ENCODE data around the gene CASKIN1.
"Not testable (repeated sequence)": the region's sequence is repeated elsewhere in the genome, so short reads cannot be mapped to it uniquely, and the experiment has no call there.

The CASKIN1 gene, protein sequence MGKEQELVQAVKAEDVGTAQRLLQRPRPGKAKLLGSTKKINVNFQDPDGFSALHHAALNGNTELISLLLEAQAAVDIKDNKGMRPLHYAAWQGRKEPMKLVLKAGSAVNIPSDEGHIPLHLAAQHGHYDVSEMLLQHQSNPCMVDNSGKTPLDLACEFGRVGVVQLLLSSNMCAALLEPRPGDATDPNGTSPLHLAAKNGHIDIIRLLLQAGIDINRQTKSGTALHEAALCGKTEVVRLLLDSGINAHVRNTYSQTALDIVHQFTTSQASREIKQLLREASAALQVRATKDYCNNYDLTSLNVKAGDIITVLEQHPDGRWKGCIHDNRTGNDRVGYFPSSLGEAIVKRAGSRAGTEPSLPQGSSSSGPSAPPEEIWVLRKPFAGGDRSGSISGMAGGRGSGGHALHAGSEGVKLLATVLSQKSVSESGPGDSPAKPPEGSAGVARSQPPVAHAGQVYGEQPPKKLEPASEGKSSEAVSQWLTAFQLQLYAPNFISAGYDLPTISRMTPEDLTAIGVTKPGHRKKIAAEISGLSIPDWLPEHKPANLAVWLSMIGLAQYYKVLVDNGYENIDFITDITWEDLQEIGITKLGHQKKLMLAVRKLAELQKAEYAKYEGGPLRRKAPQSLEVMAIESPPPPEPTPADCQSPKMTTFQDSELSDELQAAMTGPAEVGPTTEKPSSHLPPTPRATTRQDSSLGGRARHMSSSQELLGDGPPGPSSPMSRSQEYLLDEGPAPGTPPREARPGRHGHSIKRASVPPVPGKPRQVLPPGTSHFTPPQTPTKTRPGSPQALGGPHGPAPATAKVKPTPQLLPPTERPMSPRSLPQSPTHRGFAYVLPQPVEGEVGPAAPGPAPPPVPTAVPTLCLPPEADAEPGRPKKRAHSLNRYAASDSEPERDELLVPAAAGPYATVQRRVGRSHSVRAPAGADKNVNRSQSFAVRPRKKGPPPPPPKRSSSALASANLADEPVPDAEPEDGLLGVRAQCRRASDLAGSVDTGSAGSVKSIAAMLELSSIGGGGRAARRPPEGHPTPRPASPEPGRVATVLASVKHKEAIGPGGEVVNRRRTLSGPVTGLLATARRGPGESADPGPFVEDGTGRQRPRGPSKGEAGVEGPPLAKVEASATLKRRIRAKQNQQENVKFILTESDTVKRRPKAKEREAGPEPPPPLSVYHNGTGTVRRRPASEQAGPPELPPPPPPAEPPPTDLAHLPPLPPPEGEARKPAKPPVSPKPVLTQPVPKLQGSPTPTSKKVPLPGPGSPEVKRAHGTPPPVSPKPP (N-terminal part only)

DNA sequence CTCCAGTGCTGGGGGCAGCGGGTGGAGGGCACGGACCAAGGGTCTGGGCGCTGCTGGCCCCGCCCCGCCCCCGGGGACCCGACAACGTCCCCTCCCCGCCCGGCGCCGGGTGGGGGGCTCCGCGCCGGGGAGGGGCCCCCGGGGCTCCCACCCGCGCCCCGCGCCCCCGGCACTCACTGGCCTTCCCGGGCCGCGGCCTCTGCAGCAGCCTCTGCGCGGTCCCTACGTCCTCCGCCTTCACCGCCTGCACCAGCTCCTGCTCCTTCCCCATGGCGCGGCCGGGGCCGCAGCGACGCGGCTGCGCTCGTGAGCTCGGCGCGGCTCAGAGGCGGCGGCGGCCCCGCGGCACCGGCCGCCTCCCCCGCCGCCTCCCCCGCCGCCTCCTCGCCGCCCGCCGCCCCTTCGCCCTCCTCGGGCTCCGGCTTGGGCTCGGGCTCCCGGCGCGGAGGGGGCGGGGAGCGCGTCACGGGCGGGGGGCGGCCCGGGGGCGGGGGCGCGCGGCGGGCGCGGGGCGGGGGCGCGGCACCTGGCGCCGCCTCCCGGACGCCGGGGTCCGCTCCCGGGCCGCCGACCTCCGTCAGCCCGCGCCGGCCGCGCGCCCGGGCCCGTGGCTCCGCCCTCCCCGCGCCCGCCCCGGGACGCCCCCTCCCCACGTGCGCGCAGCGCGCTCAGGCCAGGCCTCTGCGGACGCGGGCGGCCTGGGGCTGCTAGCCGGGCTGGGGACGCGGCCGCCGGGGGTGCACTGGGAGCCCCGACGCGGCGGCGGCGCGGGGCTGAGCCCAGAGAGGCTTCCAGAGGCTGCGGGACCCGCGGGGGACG is at the start of gene CASKIN1:
Gene CASKIN1, minus strand, starts transcription at position 444 of the 819 bp plus-strand sequence. Its CDS starts 173 bp downstream, at position 271.
- no peak for DNase-seq

DNA sequence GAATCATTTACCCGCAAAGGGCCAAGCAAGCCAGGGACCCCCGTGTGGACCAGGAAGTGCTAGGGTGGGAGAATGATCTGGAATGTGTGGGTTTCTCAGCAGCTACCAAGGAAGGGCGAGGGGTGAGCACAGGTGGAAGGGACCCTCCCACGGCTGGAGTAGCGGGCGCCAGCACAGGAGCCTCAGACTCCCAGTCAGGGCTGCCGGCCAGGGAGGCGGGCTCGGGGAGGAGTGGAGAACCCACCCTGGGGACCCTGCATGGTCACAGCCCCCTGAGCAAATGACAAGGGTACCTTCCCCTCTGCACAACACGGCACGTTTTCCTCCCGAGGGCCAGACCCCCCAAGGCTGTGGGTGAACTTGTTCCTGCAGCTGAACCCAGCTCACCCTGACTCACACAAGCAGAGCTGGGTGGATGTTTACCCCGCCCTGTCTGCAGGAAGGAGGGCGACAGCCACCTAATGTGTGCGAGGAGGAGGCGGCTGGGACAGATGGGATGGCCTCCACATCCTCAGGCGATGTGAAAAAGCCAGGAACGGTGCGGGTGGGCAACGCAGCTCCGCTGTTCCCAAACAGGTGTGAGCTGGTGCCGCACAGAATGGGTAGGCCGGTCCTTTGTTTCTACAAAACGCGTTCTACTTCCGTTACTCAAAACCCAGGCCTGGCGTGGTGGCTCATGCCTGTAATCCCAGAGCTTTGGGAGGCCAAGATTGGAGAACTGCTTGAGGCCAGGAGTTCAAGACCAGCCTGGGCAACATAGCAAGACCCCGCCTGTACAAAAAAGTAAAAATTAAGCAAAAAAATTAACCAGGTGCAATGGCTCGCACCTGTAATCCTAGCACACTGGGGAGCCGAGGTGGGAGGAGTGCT is 48.8 kb upstream of the CASKIN1 start:
- DNase-seq: no peak

DNA sequence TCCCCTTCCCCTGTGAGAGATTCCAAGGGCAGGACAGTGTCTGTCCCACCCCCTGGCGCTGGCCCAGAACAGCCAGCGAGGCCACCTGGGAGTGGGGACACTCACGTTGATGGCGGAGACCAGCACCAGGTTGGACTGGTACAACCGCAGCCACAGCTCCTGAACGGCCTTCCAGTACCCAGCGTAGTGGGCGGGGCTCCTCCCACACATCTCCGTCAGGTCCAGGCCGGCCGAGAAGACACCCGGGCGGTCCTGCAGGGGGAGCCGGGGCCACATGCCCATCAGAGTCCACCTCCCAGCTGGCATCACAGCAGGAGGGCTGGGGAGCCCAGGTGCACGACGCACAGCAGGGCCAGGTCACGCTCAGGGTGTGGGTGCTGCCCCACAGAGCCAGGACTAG is 47.9 kb upstream of the CASKIN1 start:
- DNase-seq: no peak

DNA sequence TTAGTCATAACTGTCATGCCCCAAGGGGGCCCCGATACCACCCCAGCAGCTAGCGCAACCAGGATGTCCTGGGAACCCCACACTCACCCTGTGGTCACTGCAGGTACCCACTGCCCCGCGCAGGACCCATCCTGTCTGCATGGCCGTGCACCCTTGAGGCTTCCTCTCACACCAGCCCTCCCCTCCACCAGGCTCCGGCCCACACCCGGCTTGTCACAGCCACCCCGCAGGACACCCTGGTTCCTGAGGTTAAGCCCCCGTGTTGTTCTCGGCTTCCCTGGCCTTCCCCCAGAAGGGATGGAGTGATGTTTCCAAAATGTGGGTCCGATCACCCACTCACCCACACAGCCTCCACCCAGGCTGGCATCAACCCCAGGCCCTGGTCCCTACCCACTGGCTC is 47.4 kb upstream of the CASKIN1 start:
- no peak for DNase-seq

DNA sequence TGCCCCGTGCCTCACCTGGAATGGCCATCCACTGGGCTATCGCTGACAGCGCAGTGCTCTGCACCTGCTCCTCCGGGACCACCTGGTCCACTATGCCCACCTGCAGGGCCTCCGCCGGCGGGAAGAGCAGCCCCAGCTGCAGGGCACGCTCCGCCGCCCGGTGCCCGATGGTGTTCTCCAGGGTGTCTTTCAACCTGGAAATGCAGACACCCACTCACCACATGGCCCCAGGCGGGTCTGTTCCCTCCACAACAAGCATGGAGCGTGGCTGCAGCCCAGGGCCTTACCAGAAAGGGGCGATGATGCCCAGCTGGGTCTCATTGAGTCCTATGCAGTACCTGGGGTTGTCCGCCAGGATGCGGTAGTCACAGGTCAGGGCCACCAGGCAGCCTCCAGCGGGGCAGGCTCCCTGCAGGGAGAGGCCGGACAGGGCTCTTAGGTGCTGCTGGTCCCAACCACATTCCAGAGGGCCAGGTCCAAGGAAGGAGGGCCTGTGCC is 46.7 kb upstream of the CASKIN1 start:
- DNase-seq: no peak

DNA sequence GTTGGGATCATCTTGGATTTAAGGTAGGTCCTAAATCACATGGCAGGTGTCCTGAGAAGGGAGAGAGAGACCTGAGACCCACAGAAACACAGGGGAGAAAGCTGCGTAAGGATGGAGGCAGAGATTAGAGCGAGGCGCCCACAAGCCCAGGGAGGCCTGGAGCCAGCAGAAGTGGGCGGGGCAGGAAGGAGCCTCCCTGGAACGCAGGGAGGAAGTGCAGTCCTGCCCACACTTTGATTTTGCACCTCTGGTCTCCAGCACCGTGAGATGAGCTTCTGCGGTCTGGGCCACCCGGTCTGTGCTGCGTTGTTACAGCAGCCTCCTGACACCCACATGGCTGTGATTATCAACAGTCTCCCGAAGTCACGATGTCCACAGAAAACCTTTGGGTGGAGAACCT is 46.2 kb upstream of the CASKIN1 start:
- no peak for DNase-seq

DNA sequence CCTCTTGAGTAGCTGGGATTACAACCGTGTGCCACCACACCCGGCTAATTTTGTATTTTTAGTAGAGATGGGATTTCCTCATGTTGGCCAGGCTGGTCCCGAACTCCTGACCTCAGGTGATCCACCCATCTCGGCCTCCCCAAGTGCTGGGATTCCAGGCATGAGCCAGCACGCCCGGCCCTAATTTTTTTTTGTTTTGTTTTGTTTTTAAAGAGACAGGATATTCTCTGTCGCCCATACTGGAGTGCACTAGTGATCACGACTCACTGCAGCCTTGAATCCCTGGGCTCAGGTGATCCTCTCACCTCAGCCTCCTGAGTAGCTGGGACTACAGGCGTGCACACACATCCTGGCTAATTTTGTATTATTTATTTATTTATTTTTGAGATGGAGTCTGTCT is 43.9 kb upstream of the CASKIN1 start:
- DNase-seq: not testable (repeated sequence)

DNA sequence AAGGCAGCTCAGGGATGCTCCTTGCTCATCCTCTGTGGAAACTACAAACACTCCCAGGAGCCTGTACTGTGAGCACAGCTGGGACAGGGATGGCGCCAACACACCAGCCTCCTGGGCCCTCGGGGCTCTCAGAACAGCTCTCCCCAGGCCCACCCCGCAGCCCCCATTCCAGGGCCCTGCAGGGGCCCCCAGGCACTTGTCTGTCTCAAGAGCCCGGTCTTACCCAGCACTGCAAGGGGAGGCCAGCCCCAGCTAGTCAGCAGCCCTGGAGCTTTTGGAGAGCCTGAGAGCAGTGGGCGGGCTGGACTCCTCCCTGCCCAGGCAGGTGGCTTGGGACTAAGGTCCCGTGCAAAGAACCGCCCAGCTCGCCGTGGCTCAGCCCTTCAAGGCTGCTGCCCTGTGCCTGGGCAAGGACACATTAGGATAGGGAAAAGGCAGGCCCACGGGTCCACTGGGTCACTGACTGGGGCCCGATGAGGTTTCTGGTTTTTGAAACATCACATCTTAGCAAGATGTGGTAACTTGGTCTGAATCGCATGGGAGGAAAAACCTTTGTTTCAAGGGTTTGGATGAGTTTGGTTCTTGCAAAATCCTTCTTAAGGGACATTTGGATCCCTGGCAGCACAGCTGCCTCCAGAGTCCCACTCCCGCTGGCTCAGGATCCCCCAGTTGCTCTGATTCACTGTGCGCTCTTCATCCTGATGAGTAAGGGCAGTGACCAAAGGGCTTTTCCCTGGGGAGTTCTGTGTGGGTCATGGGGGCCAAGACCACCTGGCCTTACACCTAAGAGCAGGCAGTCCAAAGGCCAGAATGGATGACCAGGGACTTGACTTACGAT is 42.7 kb upstream of the CASKIN1 start:
- DNase-seq: no peak

DNA sequence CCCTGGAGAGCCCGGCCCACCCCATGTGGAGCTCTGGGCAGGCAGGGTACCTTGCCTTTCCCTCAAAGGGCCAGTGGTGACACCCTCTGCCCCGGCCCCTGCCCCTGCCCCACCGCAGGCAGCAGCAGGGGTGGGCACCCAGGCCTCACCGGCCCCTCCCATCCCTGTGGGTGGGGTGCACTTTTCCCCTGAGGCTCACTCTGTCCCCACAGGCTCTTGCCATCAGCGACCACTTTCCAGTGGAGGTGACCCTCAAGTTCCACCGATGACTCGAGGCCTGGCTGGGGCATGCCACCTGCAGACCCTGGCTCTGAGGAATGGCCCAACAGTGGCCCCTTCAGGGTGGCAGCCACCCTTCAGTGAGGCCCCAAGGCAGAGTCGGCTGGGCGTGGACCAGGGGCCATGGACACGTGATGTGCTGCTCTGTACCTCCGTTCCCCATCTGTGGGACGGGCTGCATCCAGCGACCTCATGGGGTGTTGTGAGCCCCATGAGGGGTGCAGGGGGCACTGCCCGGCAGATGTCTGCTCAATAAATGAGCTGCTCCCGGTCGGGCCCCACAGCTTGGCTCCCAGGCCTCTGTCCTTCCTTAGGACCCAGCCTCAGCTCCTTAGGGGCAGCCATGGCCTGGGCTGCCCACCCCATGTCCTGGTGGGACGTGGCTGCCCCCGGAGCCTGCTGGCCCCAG is 41.9 kb upstream of the CASKIN1 start:
- DNase-seq: no peak

DNA sequence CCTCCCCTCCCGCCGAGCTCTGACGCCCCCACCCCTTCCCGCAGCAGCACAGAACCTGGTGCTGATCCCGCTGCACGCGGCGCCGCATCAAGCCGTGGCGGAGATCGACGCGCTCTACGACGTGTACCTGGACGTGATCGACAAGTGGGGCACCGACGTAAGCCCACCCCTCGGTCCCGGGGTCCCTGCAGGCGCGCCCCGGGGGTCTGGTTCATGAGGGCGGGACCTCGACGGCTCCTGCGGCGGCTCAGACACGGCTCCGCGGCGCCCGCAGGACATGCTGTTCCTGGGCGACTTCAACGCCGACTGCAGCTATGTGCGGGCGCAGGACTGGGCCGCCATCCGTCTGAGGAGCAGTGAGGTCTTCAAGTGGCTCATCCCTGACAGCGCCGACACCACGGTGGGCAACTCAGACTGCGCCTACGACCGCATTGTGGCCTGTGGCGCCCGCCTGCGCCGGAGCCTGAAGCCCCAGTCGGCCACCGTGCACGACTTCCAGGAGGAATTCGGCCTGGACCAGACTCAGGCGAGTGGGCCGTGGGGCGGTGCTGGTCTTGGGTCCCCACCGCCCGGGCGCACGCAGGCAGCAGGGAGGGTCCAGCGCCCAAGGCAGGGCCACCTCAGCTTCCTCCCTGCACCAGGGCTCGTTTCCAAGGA is 41.2 kb upstream of the CASKIN1 start:
- no peak for DNase-seq

DNA sequence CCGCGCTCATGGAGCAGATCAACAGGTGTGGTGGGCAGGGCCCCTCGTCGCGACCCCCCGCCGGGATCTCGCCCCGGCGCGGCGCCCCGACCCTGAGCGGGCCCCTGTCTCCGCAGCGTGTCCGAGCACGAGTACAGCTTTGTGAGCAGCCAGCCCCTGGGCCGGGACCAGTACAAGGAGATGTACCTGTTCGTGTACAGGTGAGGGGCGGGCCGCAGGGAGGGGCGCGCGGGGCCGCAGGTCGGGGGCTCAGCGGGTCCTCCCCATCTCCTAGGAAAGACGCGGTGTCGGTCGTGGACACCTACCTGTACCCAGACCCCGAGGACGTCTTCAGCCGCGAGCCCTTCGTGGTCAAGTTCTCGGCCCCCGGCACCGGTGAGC is 40.7 kb upstream of the CASKIN1 start:
- DNase-seq: no peak

DNA sequence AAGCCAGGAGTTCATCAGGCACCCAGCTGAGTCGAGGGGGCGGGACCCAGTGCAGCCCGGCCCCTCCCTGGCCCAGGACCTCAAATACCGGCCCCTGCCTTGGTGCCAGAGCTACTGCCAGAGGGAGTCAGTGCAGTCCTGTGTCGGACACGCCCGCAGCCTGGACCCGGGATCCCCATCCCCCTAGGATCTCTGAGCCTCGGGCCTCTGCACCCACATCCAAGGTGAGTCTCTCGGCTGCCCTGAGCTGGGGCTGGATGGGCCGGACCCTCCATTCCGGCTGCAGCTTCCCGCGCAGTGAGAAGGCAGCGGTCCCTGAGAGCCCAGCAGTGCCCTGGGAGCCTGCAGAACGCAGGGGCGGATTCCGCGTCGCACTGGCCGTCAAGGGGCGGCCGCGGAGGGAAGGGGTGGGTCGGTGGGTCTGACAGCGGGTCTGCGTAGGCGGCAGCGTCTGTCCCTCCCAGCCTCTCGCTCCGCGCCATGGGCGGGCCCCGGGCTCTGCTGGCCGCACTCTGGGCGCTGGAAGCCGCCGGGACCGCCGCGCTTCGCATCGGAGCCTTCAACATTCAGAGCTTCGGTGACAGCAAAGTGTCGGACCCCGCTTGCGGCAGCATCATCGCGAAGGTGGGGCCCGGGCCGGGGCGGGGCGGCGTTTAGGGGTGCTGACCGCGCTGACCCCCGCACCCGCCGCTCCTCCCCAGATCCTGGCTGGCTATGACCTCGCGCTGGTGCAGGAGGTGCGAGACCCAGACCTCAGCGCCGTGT is 40.1 kb upstream of the CASKIN1 start, which contains the start of gene DNASE1L2:
Gene DNASE1L2, plus strand, starts transcription at position 108 of the 765 bp plus-strand sequence. Its CDS starts 373 bp downstream, at position 481.
- no peak for DNase-seq

DNA sequence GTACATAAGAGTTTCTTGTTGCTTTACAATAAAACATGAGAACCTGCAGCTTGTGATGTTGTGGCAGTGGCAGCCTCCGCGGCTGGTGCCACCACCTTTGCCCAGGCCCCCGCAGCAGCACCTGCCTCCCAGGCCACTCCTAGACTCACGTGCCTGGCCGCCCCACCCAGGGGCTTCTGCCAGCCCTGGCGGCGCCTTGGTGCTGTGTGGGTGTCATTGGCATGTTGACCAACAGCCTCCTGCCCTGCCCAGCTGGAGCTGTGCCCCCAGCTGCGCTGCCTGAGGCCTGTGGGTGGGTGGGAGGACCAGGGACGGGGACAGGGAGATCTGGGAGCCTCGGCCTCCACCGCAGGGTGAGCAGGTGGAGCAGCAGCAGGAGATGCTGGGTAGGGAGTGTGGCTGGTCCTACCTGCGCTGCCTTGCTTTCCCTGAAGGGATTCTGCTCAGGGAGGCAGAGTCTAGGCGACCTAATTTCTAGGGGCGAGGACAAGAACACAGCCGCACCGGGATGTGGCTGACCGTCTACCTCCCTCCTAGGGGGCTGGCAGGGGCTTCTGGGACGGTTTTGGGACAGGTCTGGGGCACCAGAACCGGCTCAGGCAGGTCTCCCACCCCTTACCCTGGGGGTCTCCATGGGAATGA is 39.4 kb upstream of the CASKIN1 start:
- no peak for DNase-seq

DNA sequence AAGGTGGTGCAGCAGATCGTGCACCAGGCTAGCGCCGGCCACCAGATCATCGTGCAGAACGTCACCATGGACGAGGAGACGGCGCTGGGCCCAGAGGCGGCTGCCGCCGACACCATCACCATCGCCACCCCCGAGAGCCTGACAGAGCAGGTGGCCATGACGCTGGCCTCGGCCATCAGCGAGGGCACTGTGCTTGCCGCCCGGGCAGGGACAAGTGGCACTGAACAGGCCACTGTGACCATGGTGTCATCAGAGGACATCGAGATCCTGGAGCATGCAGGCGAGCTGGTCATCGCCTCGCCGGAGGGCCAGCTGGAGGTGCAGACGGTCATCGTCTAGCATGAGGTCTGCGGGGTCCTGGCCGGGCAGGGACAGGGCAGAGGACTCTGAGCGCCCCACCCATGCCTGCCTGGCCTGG is 38.8 kb upstream of the CASKIN1 start:
- no peak for DNase-seq

DNA sequence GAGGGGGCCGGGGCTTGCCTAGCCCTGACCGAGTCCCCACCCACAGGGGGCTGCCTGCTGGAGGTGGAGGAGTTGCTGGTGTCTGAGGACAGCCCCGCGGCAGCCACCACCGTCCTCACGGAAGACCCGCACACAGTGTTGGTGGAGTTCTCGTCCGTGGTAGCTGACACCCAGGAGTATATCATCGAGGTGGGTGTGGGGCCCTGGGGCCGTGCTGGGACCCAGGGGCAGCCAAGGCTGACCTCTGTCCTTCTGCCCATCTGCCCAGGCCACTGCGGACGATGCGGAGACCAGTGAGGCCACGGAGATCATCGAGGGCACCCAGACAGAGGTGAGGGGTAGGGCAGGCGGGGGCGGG is 38.4 kb upstream of the CASKIN1 start:
- DNase-seq: no peak

DNA sequence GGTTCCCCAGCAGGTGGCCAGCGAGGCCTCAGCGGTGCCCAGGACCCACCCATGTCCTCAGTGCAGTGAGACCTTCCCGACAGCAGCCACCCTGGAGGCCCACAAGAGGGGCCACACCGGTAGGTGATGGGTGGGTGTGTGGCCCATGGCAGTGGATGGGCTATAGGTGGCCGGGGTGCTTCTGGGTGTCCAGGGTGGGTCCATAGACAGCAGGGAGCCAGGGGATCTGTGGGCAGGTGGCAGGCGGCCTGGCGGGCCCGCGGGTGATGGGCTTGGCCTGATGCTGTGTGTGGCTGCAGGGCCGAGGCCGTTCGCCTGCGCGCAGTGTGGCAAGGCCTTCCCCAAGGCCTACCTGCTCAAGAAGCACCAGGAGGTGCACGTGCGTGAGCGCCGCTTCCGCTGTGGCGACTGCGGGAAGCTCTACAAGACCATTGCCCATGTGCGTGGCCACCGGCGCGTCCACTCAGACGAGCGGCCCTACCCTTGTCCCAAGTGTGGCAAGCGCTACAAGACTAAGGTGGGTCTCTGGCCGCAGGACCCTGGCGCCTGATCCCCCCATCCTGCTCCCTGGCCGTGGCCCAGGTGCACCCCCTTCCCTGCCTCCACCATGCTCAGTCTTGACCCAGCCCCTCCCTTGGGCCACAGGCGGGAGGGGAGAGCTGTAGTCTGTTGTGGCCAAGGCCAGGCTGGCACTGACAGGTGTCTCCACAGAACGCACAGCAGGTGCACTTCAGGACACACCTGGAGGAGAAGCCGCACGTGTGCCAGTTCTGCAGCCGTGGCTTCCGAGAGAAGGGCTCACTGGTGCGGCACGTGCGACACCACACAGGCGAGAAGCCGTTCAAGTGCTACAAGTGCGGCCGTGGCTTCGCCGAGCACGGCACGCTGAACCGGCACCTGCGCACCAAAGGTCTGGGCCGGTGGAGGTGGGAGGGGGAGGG is 37.7 kb upstream of the CASKIN1 start:
- DNase-seq: no peak
